ENCODE results near the gene SEMA5A.

Gene SEMA5A

GRCh38 chr5:9477537-9477936 lies 68.3 kb downstream of the SEMA5A start:
- no peak for DNase-seq (ENCODE audit: low read depth in 2 of 2)

DNA sequence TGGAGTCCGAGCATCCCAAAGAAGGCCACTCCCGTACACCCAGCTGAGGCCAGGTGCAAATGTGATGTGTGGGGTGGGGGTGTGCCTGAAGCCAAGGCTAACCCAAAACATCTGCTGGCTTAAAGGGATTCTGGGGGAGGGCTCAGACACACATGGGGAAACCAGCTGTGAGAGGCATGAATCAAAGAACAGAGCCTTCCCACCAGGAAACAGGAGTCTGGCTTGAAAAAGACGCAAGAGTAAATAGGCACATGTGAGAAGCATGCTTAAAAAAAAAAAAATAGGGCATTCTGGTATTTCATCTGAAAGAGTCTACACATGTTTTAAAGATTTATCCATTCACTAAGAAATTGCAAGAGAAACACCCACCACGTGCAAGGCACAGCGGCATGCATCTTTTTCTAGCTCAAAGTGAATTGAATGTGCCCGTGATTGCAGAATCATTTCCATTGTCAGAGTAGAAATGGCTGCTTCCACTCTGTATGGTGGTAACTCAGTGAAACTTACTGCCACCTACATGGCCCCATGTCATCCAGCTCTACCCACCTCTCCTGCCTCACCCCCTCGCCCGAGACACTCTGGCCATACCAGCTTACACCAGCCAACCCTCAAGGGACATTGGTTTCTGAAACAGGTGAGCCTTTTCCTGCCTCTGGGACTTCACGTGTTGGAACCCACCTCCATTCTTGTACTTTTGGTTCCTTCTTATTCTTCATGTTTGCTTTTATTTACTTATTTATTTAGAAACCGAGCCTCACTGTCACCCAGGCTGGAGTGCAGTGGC lies 71.5 kb downstream of the SEMA5A start:
- no peak for DNase-seq (ENCODE audit: low read depth in 2 of 2)

DNA sequence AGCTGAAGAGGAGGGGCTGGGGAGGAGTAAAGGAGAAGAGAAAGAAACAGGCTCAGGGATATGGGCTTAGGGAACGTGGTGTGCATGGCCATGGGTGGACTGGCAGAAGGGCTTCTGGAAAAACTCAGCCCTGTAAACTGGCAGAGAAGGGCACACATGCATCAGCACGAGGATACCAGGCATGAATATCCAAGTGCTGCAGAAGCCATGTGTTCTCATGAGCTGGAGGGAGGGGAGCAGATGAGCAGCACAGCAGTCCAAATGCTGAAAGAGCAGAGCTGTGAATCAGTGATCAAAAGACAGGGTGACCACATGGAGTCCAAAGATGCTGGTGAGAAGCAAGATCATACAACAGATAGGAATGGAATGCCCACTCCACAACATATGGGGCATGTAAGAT lies 72.3 kb downstream of the SEMA5A start:
- no peak for DNase-seq (ENCODE audit: low read depth in 2 of 2)

DNA sequence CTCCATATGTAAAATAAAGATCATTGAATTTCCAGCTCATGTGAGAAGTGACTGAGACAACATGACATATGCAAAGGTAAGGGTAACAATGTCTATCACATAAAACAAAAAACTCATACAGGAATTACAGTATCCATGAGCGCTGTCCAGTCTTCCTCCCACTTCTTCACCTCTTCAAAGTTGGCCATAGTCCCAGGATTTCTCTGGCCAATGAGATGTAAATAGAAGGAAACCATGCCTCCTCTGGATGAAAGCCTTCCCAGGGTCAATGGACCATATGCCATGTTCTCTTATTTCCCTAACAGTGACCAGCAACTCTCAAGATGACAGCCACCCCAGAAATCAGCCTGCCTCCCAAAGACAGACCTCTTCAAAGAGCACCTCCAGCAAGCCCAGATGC lies 75.5 kb downstream of the SEMA5A start:
- DNase-seq (ENCODE audit: low read depth in 2 of 2), result no peak

DNA sequence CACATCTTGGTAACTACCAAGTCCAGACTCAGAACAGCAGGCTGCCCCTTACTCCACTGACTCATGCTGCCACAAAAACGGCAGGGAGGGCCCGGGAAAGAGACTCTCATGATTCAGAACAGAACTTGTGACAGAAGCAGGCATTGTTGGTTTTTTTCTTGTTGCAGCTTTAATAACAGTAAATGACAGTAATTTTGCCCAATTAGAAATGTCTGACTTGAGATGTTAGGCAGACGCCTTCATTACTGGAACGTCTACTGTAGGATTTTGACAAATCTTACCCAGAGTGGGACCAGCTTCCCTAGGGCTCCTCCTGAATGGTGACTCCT lies 77.9 kb downstream of the SEMA5A start:
- DNase-seq (ENCODE audit: low read depth in 2 of 2), result no peak

DNA sequence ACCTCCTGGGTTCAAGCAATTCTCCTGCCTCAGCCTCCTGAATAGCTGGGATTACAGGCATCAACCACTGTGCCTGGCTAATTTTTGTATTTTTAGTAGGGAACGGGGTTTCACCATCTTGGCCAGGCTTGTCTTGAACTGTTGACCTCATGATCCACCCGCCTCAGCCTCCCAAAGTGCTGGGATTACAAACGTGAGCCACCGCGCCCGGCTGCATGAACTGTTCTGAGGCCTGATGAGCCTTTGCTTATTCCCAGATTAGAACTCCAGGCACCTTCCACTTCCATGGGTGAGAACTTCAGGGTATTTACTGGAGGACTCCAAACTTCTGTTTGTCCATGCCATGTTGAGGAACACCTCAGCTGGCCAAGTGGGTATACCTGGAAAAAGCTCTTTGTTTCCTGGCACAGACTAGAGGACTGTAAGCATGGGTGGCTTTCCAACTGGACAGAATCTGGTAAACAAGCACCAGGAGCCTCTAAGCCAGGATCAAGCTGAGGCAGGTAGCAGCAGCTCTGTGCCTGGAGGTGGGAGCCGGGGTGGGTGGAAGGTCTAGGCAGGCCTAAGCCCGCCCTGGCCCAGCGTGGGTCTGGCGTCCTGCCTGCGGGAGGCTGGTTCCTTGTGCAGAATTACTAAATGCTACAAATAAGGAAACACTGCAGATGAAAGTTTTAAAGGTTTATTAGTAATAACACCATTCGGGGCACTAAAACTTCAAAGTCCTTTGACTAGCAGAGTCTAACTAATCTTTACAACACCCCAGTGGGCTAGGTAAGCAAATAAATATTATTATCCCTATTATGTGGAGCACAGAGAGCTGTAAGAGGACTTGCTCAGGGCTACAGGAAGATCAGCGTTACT lies 78.4 kb downstream of the SEMA5A start:
- no peak for DNase-seq (ENCODE audit: low read depth in 2 of 2)

DNA sequence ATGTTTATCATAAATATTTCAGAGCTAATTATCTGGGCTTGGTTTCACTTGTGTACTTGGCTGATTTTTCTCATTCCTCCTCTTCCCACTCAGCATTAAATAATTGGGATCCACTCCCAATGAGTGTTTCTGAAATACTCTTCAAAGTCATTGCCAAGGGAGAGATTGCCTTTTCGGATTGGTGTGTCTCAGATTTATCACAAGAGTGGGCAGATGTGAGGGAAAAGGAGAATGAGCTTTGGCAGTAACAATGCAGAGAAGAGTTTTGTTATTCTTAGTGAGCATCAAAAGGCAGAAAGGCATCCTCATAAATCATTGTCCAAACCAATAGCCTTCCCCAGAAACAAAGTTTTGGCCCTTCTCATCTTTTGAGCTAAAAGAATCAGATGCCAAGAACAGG lies 79.2 kb downstream of the SEMA5A start:
- no peak for DNase-seq (ENCODE audit: low read depth in 2 of 2)

DNA sequence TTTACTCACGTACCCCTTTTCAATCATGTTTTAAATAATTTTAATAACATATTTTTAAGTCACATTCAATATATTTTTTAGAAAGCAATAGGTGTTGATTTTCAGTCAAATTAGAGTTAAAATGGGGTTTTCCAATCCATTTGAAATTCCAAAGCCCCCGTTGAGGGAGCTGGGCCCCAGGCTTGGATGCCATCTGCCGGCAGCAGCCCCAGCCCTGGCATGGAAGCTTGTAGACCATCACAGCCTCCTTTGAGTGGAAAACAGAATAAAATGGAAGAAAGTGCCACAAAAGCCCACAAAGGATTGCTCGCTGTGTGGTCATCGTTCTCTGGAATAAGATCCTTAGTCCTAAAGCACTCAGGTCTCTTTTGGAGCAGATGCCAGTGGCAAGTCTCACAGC lies 81.4 kb downstream of the SEMA5A start:
- DNase-seq (ENCODE audit: low read depth in 2 of 2), result no peak

DNA sequence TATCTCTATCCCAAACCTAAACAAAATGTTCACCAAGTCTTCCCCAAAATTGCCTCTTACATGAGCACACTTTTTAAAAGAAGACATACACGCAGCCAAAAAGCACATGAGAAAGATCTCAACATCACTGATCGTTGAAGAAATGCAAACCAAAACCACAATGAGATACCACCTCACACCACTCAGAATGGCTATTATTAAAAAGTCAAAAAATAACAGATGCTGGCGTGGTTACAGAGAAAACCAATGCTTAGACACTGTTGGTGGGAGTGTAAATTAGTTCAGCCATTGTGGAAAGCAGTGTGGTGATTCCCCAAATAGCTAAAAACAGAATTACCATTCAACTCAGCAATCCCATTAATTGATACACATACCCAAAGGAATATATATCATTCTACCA lies 83.8 kb downstream of the SEMA5A start:
- no peak for DNase-seq (ENCODE audit: low read depth in 2 of 2)

DNA sequence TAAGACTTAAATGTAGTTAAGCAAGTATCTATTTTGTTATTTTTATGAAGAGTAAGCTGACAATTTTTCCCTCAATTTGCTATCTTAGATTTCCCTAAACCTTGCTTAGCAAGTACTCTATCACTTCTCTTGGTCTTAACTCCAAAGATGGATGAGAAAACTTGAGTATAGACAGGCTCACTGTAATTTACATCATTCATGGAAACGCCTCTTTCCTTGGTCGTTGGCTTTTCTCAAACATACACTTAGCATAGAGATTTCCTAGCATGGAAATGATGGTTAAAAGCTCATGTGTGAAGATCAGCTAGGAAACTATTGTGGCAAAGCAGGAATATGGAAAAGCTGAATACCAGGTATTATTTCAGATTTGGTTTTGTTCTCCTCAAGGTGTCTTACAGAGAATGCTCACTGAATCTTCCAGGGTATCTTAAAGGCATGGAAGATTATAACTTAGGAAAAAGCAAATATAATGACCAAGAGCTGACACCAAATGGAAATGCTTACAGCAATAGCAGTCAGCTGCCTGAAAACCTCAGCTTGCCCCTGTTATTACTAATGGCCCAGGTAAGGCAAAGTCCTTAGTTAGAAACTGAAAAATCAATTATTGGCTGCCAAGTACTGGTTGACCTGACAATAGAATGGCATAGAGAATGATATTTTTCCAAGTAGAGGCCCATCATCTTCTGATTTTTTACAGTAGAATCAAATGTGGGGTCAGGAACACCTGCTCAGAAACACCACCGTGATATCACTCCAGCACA lies 84.8 kb downstream of the SEMA5A start:
- DNase-seq (ENCODE audit: low read depth in 2 of 2), result no peak

DNA sequence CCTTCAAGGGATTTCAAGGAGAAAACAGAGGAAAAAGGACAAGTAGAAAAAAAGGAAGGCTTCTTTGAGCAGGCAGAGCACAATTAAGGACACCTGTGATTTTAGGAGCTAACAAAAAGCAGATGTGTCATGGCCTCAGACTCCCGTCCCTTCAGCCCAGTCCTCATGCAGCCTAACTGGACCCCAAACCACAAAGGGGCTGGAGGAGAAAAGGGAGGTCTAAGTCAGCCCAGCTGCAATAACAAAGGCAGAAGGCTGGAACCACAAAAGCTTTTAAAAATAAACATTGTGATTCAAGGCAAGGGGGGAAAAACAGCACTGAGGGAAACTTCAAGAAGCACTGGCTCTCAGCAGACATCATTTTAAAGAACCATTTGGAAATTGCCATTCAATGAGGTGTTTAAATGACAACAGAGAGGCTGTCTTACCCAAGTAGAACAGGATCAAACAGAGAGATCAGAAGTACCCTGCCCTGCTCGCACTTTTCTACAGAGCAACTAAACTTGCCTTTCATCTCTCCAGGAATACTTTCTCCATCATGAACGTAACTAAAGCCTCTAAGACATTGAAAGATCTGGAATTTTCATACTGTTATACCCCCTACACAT lies 89.3 kb downstream of the SEMA5A start:
- DNase-seq (ENCODE audit: low read depth in 2 of 2), result no peak

- DNase-seq (ENCODE audit: low read depth in 2 of 2), result no peak
These were observed 89.9 kb downstream of the SEMA5A start for GRCh38 chr5:9455826-9456434.

- no peak for DNase-seq (ENCODE audit: low read depth in 2 of 2)
These were observed 91.4 kb downstream of the SEMA5A start for GRCh38 chr5:9454491-9454890.

- DNase-seq (ENCODE audit: low read depth in 2 of 2), result no peak
These were observed 91.8 kb downstream of the SEMA5A start for GRCh38 chr5:9454012-9454481.

- no peak for DNase-seq (ENCODE audit: low read depth in 2 of 2)
These were observed 92.3 kb downstream of the SEMA5A start for GRCh38 chr5:9453480-9454011.

- DNase-seq (ENCODE audit: low read depth in 2 of 2), result no peak
These were observed 93.7 kb downstream of the SEMA5A start for GRCh38 chr5:9452181-9452580.

DNA sequence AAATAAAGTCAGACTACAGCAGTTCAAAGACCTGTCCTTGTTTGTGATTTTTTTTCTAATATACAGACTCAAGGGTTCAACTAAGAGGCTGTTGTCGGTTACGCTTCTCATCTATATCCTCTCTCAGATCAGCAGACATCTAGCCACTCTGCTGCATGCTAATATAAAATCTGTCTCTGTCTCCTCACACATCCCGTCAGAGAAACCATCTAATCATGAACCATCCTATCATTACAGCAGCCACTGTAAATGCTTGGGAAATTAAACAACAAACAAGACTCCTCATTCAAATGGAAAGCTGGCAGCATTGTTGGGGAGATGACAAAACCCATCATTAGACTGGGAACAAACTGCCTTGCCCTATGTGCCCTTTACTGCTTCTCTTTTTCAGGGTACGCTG lies 94.8 kb downstream of the SEMA5A start:
- no peak for DNase-seq (ENCODE audit: low read depth in 2 of 2)

DNA sequence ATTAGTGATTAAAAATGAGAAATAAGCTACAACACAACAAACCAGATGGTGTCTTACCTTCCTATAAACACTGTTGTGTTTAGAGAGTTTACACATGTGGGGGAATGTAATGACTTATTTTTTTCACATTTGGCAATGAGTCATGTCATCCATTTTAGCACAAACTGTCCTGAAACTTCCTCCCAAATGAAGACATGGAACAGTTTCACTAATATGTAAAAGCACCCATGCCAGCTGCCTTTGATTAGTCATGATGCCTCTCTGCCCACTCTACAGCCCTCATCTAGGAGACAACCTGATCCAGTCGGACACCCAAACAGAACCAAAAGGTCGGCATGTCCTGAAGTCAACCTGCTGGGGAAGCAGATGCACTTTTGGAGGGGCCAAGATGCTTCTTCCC lies 98.2 kb downstream of the SEMA5A start:
- no peak for DNase-seq (ENCODE audit: low read depth in 2 of 2)

DNA sequence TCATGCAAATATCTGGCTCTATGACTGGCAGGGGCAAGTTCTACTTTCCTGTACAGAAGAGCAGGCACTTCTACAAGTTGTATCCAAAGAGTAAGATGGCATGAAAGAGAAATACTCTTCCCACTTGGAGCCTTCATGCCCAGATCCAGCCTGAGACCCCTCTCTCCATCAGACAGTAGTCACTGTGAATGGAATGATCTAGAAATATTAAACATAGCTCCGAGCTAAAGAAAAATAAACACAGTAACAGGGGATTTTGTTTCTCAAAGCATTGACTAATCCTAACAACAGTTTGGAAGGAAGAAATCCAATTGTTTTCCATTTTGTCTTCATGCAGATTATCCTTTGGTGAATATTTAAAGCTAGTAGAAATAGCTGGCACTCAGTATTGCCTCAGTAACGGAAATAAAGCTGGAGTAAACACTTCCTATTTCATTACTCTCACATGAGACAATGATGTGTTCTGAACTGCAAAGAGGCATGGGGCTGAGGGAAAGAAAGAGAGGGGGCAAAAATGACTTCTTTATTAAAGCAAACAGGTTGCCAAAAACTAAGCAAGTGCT lies 100.0 kb downstream of the SEMA5A start:
- DNase-seq (ENCODE audit: low read depth in 2 of 2), result no peak

DNA sequence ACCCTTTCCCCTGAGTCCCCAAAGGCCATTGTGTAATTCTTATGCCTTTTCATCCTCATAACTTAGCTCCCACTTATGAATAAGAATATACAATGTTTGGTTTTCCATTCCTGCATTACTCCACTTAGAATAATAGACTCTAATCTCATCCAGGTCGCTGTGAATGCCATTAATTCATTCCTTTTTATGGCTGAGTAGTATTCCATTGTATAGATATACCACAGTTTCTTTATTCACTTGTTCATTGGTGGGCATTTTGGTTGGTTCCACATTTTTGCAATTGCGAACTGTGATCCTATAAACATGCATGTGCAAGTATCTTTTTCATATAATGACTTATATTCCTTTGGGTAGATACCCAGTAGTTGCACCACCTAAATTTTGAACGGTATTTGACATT lies 101.5 kb downstream of the SEMA5A start:
- DNase-seq (ENCODE audit: low read depth in 2 of 2), result no peak

GRCh38 chr5:9441610-9442009 lies 104.3 kb downstream of the SEMA5A start:
- no peak for DNase-seq (ENCODE audit: low read depth in 2 of 2)

All from stimulated activated CD8-positive, alpha-beta memory T cell treated with anti-CD3 and anti-CD28 coated beads, Interleukin-15, amount 100 ng/mL, for 4 hours (primary cell).